HG03575 (cell line): ENCODE data around the gene PPFIA1.
"Not testable (repeated sequence)": the region's sequence is repeated elsewhere in the genome, so short reads cannot be mapped to it uniquely, and the experiment has no call there.

Source experiments
- ATAC-seq: cut with Tn5 transposase; IDR thresholded peaks from one replicate; pipeline ENCODE4 v1.9.1; 2021; ENCODE audit not compliant: unreplicated experiment, insufficient number of reproducible peaks, low FRiP score; ENCODE audit errors: extremely low read depth

PPFIA1 gene

DNA sequence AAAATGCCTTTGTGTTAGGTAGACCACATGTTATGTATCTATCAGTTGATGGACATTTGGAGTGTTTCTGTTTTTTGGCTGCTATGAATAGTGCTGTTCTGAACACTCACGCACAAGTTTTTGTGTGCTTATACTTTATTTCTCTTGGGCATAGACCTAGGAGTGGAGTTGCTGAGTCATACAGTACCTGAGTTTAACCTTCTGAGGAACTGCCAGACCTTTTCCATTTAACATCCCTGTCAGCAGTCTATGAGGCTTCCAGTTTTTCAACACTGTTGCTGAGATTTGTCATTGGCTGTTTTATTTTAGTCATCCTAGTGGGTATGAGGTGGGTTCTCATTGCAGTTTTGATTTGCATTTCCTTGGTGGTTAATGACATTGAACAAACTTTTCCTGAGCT lies 132.2 kb downstream of the PPFIA1 start:
- no peak for ATAC-seq

DNA sequence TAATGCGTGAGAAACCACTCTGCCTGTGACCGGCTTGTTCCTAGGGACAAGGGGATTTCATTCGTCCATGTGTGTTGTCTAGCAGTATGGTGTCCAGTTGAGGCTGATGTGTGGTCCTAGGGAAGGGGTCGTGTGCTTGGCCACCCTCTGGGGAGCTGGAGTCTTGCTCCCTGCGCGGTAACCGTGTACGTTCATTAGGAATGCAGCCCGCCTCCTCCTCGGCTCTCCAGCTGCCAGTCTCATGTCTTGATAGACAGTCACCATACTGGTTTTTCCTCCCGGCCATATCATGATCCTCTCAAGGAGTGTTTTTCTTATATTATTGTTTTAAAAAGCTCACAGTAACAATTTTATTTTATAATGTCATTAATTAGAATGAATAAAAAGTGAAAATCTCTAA lies 133.8 kb downstream of the PPFIA1 start:
- no peak for ATAC-seq

DNA sequence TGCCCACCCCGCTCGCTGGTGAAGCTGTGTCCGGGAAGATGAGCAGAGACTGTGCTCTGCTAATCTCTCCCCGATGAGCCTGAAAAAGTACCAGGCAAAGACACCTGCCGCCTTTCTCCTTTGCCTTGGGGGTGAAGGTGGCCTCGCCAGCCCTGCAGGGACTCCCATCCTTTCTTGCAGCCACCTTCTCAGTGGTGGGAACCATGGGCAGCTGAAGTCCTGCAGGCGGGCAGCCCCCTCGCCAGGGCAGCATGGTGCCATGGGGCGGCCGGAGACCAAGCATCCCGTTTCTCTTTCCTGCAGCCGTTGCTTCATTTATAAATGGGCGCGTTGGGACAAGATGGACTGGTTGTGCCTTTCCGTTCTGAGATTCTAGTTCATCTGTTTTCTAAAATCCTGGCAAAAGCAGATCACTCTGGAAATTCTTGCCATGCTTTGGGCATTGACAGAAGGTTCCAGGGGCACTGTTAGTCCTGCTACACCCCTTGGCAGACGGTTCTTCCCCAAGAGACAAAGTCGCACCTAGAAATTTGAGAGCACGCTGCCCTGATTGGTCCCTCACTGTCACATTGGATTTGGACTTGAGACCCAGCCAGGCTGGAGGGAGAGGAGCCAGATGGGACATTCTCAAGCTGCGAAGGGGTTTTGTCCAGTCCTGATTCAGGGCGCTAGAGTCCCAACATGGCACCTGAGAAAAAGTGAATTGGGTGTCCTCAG lies 135.3 kb downstream of the PPFIA1 start:
- no peak for ATAC-seq

DNA sequence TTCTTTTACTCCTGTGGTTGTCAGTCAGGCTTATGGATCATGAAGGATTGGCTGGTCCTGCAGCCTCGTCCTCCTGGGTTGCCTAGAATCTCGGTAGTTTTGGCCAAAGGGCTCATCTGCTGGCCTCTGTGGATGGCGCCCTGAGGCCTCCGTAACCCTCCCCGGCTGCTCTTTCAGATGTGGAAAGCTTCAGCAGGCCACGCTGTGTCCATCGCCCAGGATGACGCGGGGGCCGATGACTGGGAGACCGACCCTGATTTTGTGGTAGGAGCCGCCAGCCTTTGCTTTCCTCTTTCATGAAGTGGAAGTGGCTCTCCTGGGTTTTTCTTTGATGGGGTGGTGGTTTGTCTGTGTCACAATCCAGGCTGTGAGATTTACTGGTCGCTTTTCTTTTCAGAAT lies 136.6 kb downstream of the PPFIA1 start:
- ATAC-seq, result no peak

DNA sequence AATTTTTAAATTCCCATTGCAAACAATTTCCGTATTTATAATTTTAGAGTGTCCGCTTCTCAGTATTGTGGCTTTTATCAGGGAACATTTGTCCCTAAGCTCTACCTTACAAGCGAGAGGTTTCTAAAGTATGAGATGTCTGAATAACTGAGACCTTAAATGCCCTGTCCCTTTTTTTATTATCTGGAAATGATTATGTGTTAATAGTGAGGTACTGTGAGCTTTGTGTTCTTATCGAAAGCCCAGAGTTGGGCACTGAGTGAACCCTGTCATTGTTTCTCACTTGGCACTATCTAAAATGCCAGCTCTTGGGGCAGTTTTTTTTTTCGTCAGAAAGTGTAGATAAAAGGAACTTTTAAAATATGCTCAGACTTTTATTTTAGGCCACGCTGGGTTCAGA lies 137.3 kb downstream of the PPFIA1 start:
- no peak for ATAC-seq

DNA sequence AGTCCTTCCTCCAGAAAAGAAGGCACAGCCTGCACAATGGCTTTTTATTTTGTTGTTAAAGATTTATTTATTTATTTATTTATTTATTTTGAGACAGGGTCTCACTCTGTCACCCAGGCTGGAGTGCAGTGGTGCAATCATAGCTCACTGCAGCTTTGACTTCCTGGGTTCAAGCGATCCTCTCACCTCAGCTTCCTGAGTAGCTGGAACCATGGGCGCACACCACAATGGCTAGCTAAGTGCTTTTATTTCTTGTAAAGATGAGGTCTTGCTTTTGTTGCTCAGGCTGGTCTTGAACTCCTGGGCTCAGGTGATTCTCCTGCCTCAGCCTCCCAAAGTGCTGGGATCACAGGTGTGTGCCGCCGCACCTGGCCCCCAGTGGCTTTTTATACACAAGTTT lies 137.8 kb downstream of the PPFIA1 start:
- not testable (repeated sequence) for ATAC-seq

DNA sequence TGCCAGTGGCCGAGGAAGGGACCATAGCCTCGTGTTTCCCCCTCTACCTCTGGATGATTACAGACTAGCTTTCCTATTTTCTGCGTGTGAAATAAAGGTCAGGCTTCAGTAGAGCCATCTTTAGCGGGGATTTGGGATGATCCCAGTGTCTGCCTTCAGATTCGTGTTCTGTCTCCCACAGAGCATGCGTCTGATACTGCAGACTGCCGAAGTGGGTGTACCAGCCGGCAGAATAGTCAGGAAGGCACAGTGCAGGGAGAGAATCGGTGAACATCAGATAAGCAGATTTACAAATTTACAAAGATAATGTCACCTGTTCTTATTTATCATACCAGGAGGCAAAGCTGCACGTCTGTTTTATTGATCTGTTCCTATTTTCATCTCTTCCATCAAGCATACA lies 138.9 kb downstream of the PPFIA1 start:
- ATAC-seq, result no peak

DNA sequence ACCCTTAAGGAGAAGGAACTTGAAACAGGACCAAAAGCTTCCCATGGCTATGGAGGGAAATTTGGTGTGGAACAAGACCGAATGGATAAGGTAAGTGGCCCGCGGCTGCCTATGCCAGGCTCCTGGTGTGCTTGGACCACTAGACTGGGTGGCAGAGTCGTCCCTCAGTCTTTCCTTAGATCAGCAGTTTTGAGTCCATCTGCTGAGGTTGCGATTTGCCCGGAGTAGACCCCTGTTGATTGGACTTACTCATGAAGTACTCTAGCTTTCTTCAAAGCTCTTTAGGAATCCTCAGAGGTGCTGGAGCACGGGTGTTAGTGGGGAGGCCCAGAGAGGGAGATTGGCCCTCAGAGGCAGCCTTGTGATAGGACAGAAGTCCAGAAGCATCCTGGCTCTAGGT lies 139.4 kb downstream of the PPFIA1 start:
- no peak for ATAC-seq

DNA sequence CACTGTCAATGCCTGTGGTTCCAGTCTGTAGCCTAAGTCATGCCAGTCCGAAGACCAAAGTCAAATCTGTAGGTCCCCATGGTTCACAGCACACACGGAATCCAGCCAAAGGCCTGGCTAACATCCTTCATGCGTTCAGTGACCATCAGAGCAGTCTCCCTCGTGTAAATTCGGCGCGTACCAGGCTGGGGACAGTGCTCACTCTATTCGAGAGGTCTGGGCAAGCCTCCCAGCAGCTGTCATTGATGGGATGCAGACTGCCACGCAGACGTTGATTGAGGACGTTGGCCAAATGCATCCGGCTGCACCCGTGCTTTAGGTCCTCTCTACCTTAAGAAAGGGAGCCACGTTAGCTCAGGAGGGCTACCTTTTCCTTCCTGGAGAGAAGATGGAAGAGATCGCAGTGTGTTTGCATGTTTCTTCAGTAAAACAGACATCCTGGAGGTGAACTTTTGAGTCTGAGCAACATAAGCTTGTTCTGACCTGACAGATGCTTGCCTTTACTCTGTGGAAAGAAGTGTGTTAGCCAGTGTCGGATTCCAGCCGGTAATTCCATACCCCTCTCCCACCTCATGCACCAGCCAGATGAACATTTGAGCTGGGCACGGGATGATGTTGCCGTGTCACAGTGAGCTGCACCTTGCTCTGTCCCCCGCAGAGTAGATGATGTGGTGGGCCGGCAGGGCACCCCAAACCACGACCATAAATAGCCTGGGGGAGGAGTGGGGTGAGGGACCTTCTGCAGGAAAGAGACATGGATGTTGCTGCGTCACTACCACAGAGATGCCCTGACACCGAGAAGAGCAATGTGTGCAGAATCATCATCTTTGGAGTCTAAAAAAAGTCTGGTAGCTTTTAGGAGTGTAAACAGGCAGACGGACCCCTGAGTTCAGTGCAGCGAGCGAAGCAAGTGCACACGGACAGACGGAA lies 140.1 kb downstream of the PPFIA1 start:
- no peak for ATAC-seq

DNA sequence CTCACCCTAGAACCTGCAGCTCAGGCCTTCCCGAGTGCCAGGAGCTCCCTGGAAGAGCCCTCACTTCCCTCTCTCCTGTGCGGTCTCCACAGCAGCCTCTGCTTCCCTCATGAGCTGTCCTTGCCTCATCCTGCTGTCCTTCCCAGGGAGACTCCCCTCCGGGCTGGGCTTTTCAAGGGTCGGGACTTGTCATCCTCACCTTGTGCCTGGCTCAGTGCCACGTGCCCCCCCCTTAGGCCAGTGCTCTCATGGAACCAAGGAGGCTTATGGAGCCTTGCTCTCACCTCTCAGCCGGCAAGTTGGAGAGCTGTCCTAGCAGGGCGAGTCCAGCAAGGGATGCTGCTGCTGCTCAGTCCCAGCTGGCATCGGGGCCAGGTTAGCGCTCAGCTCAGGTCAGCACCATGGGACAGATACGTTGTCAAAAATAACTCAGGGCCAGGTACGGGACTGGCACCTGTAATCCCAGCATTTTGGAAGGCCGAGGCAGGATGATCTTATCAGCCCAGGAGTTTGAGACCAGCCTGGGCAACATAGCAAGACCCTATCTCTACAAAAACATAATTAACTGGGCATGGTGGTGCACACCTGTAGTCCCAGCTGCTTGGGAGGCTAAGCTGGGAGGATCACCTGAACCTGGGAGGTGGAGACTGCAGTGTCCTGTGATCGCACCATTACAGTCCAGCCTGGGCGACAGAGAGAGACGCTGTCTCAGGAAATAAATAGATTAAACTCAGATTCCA lies 141.4 kb downstream of the PPFIA1 start:
- ATAC-seq, result no peak

DNA sequence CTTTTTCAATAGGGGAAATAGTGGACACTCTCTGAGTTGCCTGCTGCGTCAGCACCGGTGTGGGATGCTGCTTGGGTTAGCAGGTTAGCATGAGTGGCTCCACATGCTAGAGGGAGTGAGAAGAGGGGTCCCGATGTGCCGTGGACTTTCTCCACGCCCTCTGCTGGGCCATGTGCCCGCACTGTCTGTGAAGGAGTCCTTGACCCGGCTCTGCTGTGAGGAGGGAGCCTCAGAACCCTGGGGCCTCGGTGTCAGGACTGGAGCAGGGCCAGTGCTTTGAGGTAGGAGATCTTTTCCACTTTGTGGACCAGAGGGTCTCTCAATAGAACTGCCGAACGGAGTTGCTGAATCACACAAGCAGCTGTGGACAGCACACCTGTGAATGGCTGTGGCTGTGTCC lies 142.7 kb downstream of the PPFIA1 start:
- no peak for ATAC-seq

DNA sequence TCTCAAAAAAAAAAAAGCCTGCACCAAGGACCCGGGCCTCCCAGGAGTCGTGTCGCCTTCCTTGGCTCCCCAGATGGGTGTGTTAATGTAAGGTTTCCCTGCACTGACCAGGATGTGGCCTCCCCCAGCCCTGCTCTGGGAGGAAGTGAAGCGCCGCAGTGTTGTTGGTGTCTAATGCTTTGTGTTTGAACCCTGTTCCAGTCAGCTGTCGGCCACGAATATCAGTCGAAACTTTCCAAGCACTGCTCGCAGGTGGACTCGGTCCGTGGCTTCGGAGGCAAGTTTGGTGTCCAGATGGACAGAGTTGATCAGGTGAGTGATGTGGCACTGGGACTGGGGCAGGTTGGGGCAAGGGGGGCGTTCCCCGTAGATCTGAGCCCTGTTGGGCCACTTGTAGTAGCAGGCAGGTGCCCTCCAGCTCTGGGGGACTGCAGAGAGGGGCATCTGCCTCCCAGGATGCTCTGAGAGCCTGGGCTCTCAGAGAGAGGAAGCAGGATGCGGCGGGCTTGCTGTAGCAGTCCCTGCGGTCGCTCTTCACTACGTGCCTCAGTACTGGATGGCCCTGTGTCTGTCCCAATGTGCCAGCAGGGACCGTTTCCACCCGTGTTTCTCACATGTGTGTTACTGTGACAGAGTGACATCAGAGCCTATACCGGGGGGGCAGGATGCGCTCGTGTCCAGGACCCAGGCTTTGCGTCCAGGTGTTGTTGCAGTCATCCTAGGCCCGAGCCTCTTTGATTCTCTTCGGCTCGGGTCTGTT lies 144.0 kb downstream of the PPFIA1 start:
- no peak for ATAC-seq

DNA sequence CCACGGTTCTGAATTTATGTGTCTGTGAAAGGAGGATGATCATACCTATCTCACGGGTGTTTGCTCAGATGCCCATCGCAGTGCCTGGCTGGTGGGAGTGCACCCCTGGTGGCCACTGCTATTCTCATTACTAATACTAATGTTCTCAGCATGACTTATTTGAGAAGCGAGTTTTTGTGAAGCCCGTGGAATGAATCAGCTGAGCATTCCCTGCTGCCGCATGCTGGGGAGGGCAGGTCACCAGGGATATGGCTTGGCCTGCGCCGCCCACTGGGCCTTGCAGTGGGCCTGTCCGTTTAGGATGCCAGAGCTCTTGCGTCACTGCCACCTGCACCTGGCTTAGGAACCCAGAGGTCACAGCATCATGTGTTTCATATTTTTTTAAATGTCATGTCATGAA lies 144.7 kb downstream of the PPFIA1 start:
- ATAC-seq, result no peak

DNA sequence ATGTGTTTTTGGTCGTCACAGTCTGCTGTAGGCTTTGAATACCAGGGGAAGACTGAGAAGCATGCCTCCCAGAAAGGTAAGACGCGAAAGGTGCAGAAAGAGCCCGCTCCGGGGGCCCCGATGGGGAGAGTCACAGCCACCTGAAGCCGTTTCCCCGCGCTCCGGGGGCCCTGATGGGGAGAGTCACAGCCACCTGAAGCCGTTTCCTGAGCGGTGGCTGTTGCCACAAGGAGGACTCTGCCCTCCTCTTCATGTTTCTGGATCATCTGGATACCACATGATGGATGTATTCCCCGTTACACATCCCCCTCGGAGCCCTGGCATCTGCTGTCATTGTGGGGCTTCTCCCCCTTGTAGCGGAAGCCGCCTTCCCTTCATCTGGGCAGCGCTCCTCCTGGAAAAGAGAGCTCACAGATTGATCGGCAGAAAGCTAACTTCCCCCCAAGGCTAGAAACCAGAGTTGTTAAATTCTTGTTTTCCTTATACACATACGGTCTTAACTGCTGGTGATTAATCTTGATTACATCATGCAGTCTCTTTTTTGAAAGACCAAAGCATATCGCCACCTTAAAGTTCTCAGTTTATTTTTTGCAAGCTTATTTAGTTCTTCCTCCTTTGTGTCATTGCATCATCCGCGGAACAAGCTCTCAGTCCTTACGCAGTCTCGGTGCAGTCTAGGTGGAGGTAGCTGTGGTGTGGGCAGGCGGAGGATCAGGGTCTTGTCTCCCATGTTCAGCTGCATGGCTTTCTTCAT lies 145.3 kb downstream of the PPFIA1 start:
- no peak for ATAC-seq

DNA sequence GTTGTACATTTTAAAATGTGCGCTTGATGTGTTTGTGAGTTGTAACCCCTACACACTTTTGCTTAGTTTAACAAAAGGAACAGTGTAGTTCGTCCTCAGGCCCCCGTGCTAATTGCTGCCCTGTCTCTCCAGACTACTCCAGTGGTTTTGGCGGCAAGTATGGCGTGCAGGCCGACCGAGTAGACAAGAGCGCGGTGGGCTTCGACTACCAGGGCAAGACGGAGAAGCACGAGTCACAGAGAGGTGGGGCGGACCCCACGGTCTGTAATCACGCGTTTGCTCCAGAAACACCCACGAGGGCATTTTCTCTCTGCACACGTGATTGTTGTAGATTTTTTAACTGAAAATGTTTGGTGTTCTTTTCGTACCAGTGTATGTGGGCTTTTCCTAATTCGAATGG lies 146.4 kb downstream of the PPFIA1 start:
- ATAC-seq, result no peak

DNA sequence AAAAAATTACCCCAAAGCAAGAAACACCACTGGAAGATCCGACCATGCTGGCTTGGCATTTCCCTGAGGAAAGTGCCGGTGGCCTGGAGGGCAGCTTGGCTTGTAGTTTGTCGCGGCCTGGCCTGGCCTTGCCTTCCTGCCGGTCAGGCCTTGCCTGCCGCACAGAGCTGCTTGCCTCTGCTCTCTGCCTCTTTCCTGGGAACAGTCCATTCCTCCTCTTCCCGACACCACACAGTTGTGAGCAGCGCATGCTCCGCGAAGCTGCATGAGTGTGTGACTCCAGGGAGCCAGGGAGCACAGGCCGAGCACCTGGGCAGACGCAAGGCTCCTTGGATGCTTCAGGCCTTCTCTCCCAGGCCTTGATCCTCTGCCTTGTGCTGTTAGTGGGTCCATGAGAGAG lies 147.6 kb downstream of the PPFIA1 start:
- no peak for ATAC-seq

DNA sequence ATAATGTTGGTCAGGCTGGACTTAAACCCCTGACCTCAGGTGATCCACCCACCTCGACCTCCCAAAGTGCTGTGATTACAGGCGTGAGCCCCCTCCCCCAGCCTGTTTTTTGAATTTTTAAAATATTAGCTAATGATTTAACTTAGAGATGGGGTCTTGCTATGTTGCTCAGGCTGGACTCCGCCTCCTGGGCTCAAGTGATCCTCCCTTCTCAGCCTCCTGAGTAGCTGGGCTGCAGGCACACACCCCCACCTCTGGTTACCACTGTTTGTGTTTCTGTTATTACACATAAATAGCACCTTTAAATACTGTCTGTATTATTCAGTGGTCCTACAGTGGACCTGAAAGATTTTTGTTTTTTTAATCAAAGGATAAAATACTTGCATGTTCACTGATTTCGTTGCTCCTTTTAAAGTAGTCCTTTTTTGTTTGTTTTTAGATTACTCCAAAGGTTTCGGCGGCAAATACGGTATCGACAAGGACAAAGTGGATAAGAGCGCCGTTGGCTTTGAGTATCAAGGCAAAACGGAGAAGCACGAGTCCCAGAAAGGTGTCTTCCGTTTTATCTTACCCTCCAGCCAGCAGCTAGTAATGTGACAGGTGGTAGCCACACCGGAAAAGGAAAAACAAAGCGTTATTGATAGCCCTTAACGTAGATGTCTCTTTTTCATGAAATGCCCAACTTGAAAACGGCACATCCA lies 149.0 kb downstream of the PPFIA1 start:
- ATAC-seq, result no peak

DNA sequence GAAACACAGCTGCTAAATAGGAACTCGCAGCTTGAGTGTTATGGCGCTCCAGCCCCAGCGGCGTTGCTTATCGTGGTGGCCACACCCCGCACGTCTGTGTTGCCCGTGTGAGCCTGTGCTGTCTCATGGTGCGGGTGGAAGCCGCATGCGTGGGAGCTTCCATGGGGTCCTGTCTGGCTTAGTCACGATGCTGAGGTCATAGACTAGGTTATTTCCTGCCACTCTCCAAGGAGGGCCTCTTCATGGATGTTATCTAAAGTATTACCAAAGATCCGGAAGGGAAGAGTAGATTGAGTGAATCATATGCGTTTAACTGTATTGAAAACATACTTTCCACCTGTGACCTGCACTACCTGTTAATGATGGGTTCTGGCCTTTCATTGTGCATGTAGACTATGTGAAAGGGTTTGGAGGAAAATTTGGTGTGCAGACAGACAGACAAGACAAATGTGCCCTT lies 149.5 kb downstream of the PPFIA1 start:
- ATAC-seq, result no peak
